ENCODE data around the gene COA8. TPM values are rescaled to one million over a fixed set of nuclear protein-coding genes. Genes with fewer than 3 reads are reported as not detected.

The COA8 gene
- total RNA-seq, 2 donors from 2014 or later, result 40.0 to 47.8 TPM

DNA sequence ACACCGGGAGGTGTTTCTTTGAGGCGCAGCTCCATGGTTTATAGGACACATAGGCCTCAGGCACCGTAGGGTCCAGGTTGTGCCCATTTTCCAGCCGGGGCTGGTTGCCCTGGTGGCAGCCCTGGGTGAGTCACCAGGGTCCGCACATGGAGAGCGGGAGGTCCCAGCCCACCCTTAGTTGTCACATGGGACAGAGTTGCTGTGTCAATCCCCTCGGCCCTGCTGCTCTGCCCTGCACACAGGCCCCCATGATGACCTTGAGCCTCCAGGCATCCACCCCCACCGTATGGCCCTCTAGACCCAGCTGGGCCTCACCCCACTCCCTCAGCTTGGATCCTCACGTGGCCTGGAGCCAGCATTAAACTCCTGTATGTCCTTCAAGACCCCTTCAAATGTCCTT lies 26.1 kb upstream of the COA8 start:
- H3K9me3 Mint-ChIP-seq, result no peaks in the 10 kb centered on the region
- no peak overlapping the region for H3K4me3 Mint-ChIP-seq
- H3K27me3 Mint-ChIP-seq (ENCODE audit: low read depth), result no peaks in the 10 kb centered on the region
- no peak for DNase-seq
- no peak overlapping the region for H3K27ac Mint-ChIP-seq
- ATAC-seq (replicated peaks in 1 of 2), result no peak
- no peaks in the 10 kb centered on the region for H3K4me1 Mint-ChIP-seq (ENCODE audit: low read depth)
- no peaks in the 10 kb centered on the region for H3K36me3 Mint-ChIP-seq (ENCODE audit: insufficient read depth in 2 of 2)

GRCh38 chr14:103537175-103537990 lies 25.4 kb upstream of the COA8 start:
- Mint-ChIP-seq H3K4me1 (ENCODE audit: low read depth) (no peaks in the 10 kb centered on the region), H3K27ac (no peak overlapping the region), H3K27me3 (ENCODE audit: low read depth) (no peaks in the 10 kb centered on the region), H3K36me3 (ENCODE audit: insufficient read depth in 2 of 2) (no peaks in the 10 kb centered on the region), H3K9me3 (no peaks in the 10 kb centered on the region), H3K4me3 (no peak overlapping the region)
- no peak for DNase-seq
- no peak for ATAC-seq (replicated peaks in 1 of 2)

GRCh38 chr14:103538291-103539055 lies 24.3 kb upstream of the COA8 start:
- Mint-ChIP-seq H3K4me1 (ENCODE audit: low read depth) (no peaks in the 10 kb centered on the region), H3K36me3 (ENCODE audit: insufficient read depth in 2 of 2) (no peaks in the 10 kb centered on the region), H3K27ac (no peak overlapping the region), H3K9me3 (no peaks in the 10 kb centered on the region), H3K27me3 (ENCODE audit: low read depth) (no peaks in the 10 kb centered on the region), H3K4me3 (no peak overlapping the region)
- DNase-seq, result no peak
- no peak for ATAC-seq (replicated peaks in 1 of 2)

DNA sequence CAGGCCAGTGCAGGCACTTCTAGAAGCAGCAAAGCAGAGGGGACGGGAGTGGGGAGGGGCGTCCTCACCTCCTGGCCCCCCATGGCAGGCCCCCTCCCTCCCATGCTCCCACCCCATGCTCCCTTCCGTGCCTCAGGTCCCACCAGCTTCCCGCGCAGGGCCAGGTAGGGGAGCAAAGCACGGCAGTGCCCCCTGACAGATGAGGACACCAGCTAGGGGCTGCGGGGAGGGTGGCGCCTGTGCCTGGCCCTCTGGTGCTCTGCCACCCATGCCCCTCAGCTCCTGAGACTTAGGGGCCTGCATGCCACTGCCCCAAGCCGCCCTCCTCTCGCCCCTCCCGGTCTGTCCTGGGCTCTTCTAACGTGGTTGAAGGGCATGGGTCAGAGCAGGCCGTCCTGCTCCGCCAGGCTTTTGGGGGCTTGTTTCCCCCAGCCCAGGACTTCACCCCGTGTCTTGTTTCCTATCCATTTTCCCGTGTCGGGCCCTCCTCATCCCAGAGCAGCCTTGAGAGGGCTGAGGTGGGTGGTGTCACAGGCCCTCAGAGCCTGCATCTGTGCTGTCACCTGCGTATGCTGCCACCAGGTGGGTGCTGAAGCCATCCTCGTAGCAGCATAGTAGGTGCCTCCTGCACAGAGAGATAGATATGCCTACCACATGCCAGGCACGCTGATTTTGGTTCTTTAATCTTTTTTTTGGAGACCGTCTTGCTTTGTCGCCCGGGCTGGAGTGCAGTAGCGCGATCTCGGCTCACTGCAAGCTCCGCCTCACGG lies 23.5 kb upstream of the COA8 start:
- no peak overlapping the region for H3K27ac Mint-ChIP-seq
- no peaks in the 10 kb centered on the region for H3K4me1 Mint-ChIP-seq (ENCODE audit: low read depth)
- no peaks in the 10 kb centered on the region for H3K9me3 Mint-ChIP-seq
- ATAC-seq (replicated peaks in 1 of 2) (no peak), DNase-seq (no peak)
- no peaks in the 10 kb centered on the region for H3K36me3 Mint-ChIP-seq (ENCODE audit: insufficient read depth in 2 of 2)
- no peaks in the 10 kb centered on the region for H3K27me3 Mint-ChIP-seq (ENCODE audit: low read depth)
- no peak overlapping the region for H3K4me3 Mint-ChIP-seq

GRCh38 chr14:103540821-103541708 lies 21.7 kb upstream of the COA8 start:
- DNase-seq (no peak), ATAC-seq (replicated peaks in 1 of 2) (no peak)
- H3K27me3 Mint-ChIP-seq (ENCODE audit: low read depth), result no peaks in the 10 kb centered on the region
- H3K4me1 Mint-ChIP-seq (ENCODE audit: low read depth), result no peaks in the 10 kb centered on the region
- H3K9me3 Mint-ChIP-seq, result no peaks in the 10 kb centered on the region
- no peak overlapping the region for H3K4me3 Mint-ChIP-seq
- H3K27ac Mint-ChIP-seq, result no peak overlapping the region
- H3K36me3 Mint-ChIP-seq (ENCODE audit: insufficient read depth in 2 of 2), result no peaks in the 10 kb centered on the region

DNA sequence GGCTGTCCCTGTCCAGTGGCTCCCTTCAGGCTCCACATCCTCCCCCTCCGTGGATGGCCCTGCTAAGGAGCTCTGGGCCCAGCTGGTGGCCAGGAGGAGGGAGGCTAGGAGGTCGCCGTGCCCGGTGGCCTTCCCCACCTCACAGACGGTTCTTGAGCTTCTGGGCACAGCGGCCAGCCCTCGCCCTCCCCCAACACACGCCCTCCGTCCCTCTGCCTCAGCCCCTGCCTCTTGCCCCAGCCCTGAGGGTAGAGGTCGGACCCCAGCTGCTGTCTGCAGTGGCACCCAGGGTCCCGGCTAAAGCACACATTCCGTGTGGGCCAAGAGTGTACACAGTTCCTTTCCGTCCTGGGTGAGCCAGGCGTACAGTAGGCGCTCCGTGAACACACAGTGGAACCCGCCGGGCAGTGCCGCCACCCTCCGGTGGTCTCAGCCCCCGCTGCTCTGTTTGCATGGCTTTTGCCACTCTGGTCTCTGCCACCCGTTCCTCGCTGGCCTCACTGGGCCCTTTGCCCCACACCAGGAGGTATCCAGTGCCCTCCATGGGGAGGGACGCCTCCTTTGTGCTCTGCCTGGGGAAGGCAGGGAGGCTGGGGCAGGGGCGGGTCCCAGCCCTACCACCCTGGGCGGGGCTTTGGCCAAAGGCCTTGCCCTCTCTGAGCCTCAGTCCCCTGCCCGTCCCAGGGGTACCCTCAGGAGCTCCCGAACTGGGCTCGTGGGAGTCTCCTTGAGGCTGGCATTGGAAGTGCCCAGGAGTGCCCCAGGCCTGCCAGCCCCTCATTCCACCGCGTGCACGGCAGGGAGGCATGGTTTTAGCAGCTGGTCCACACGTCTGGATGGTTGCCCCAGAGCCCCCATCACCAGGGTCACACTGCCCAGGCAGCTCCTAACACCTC lies 20.8 kb upstream of the COA8 start:
- no peaks in the 10 kb centered on the region for H3K4me1 Mint-ChIP-seq (ENCODE audit: low read depth)
- H3K9me3 Mint-ChIP-seq, result no peaks in the 10 kb centered on the region
- ATAC-seq (replicated peaks in 1 of 2), result no peak

DNA sequence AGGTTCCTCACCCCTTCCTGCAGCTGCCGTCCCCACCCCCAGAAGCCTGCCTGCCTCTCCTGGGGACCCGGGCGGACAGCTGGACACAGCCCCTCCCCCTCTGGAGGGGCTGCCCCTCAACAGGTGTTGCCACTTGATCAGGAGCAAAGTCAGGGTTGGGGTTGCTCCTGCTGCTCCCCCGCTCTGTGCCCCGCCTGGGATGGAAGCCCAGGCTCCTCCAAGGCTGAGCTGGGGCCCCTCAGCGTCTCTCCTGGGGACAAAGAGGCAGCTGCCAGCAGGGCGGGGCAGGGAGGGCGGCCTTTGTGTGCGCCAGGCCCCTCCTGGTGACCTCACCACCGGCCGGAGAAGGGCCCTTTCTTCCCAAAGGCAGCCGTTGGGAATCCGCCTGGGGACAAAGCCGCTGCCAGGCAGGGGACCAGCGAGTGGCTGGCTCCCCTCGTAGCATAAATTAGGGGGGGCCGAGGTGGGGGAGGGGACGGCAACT lies 20.1 kb upstream of the COA8 start:
- Mint-ChIP-seq H3K27me3 (ENCODE audit: low read depth) (no peaks in the 10 kb centered on the region), H3K27ac (no peak overlapping the region), H3K4me3 (no peak overlapping the region), H3K36me3 (ENCODE audit: insufficient read depth in 2 of 2) (no peaks in the 10 kb centered on the region), H3K4me1 (ENCODE audit: low read depth) (no peaks in the 10 kb centered on the region), H3K9me3 (no peaks in the 10 kb centered on the region)
- DNase-seq, result no peak
- no peak for ATAC-seq (replicated peaks in 1 of 2)

More for the DNA sequence above, 20.8 kb upstream of the COA8 start:
- Mint-ChIP-seq H3K27me3 (ENCODE audit: low read depth) (no peaks in the 10 kb centered on the region), H3K4me3 (no peak overlapping the region), H3K36me3 (ENCODE audit: insufficient read depth in 2 of 2) (no peaks in the 10 kb centered on the region), H3K27ac (no peak overlapping the region)
- DNase-seq, result no peak

DNA sequence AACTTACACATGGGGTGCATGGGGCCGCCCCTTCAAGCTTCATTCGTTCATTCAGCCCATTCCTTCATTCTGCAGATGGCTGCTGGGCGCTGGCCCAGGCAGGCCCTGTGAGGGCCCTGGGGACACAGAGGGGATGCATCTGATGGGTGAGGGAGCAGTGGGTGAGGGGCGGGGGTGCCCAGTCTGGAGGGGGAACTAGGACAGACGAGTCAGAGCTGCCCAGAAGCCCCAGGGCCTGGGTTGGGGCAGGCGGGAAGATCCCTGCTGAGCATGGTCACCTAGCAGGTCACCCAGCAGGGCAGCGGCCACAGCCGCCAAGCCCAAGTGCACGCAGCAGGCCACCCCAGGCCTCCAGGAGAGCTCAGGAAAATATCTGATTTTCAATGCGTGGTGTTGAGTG lies 19.6 kb upstream of the COA8 start:
- DNase-seq (no peak), ATAC-seq (replicated peaks in 1 of 2) (no peak)
- Mint-ChIP-seq H3K27me3 (ENCODE audit: low read depth) (no peaks in the 10 kb centered on the region), H3K4me3 (no peak overlapping the region), H3K36me3 (ENCODE audit: insufficient read depth in 2 of 2) (no peaks in the 10 kb centered on the region), H3K27ac (no peak overlapping the region), H3K4me1 (ENCODE audit: low read depth) (no peaks in the 10 kb centered on the region), H3K9me3 (no peaks in the 10 kb centered on the region)

DNA sequence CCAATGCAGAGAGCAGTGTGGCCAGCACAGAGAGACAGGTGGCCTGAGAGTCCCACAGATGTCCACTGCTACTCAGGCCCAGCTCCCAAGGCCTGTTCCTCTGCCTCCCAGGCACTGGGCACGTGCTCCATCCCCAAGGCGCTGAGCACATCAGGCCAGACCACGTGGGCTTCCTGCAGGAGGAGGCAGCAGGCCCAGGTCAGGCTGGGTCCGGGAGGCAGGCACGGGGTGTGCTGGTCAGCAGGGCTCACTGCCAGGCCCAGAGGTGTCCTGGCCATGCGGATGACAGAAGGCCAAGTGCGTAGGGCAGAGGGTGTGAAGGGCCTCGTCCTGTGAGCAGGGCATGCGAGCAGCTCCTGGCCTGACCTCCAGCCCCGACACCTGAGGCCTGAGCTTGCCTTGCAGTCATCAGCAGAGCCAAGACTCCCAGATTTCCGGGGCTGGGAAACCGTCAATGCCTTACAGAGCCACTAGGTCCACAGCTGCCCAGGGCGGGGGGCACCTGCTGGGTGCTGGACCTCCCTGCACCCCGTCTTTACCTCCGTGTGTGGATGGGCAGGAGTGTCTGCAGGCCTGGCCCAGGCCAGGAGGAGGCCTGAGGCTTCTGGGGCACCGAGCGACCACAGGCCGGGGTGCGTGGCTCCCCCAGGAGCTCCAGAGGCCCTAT lies 18.9 kb upstream of the COA8 start:
- Mint-ChIP-seq H3K27me3 (ENCODE audit: low read depth) (no peaks in the 10 kb centered on the region), H3K36me3 (ENCODE audit: insufficient read depth in 2 of 2) (no peaks in the 10 kb centered on the region), H3K27ac (no peak overlapping the region), H3K4me1 (ENCODE audit: low read depth) (no peaks in the 10 kb centered on the region), H3K9me3 (no peaks in the 10 kb centered on the region), H3K4me3 (no peak overlapping the region)
- ATAC-seq (replicated peaks in 1 of 2), result no peak
- DNase-seq, result no peak

DNA sequence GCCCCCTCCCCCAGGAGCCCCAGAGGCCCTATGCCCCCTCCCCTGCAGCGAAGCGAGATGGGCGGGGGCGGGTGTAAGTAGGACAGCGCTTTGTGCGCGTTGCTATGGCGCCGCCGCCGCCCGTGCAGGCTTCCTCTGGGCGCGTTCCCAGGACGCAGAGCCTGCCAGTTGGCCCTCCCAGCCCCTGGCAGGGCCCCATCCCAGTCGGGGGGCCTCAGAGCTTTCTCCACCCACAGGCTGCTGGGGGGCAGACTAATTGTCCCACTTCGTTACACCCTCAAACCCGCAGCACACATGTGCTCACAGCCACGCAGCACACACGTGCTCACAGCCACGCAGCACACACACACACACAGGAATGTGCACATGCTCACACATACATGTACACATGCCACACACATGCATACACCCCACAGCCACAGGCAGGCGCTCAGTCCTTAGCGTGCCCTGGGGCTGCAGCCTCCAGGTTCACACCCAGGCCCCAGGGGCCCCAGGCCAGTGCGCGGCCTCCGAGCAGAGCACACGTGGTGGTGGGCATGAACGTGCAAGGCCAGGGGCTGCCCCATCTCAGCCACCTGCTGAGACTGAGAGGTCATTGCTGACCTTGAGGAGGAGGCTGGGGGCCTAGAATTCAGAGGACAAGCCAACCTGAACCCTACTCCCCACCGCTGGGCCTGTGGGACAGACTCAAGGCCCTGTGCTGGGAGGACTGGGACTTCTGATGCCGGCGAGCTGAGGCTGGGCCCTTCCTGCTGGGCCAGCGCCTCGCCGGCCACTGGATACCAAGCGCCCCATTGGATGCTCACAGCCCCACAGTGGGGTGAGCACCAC lies 18.2 kb upstream of the COA8 start:
- H3K27ac Mint-ChIP-seq, result no peak overlapping the region
- no peaks in the 10 kb centered on the region for H3K36me3 Mint-ChIP-seq (ENCODE audit: insufficient read depth in 2 of 2)
- DNase-seq, result no peak
- no peaks in the 10 kb centered on the region for H3K9me3 Mint-ChIP-seq
- no peaks in the 10 kb centered on the region for H3K27me3 Mint-ChIP-seq (ENCODE audit: low read depth)
- H3K4me1 Mint-ChIP-seq (ENCODE audit: low read depth), result no peaks in the 10 kb centered on the region
- ATAC-seq (replicated peaks in 1 of 2), result no peak
- H3K4me3 Mint-ChIP-seq, result no peak overlapping the region
